ENCODE results near the gene MISP. TPM values are rescaled to one million over a fixed set of nuclear protein-coding genes. Genes with fewer than 3 reads are reported as not detected.
"Not testable (repeated sequence)": the region's sequence is repeated elsewhere in the genome, so short reads cannot be mapped to it uniquely, and the experiment has no call there.

The MISP gene
- total RNA-seq, 1 experiment from 2014 or later: 0.70 TPM

- TF ChIP-seq USF1 (CRISPR knock-in tag; IDR thresholded peaks at IDR 0.05) (no peak), ZMAT4 (CRISPR knock-in tag; IDR thresholded peaks at IDR 0.05) (no peak), NFYB (CRISPR knock-in tag; conservative IDR thresholded peaks at IDR 0.05; ENCODE audit: low read depth) (no peak), NR2C2 (CRISPR knock-in tag; IDR thresholded peaks at IDR 0.05) (no peak)
Measured at GRCh38 chr19:726993-727956, 23.6 kb upstream of the MISP start (continued).

- Mint-ChIP-seq H3K27ac (no peak overlapping the region), H3K36me3 (no peaks in the 10 kb centered on the region), H3K27me3 (ENCODE audit: low read depth) (no peaks in the 10 kb centered on the region), H3K9me3 (no peaks in the 10 kb centered on the region), H3K4me3 (no peak overlapping the region), H3K4me1 (no peaks in the 10 kb centered on the region)
- POLR2A ChIA-PET: no interaction called here
- ATAC-seq: no peak
- CTCF ChIA-PET: interaction anchor here (0.6 to 1.7 kb wide), 2 partner anchors 24 to 275 kb away, joined by 3 to 4 read pairs; no protein-coding TSS in a partner anchor
- no peak for DNase-seq (ENCODE audit: low spot score)
- TF ChIP-seq AFF4 (CRISPR knock-in tag; IDR thresholded peaks at IDR 0.05; ENCODE audit: borderline replicate concordance) (no peak), ZNF425 (CRISPR knock-in tag; conservative IDR thresholded peaks at IDR 0.05) (no peak), ZNF138 (CRISPR knock-in tag; conservative IDR thresholded peaks at IDR 0.05) (no peak), ESRRA (CRISPR knock-in tag; IDR thresholded peaks at IDR 0.05; ENCODE audit: borderline replicate concordance) (no peak), ZBTB21 (CRISPR knock-in tag; IDR thresholded peaks at IDR 0.05; ENCODE audit: borderline replicate concordance) (no peak), PRRX2 (CRISPR knock-in tag; IDR thresholded peaks at IDR 0.05) (no peak), ATF3 (CRISPR knock-in tag; conservative IDR thresholded peaks at IDR 0.05) (no peak), ZNF317 (CRISPR knock-in tag; IDR thresholded peaks at IDR 0.05; ENCODE audit: borderline replicate concordance, low read depth) (no peak)
Measured at GRCh38 chr19:728011-728410, 22.9 kb upstream of the MISP start.

- H3K36me3 Mint-ChIP-seq; CTCF ChIA-PET; H3K27ac Mint-ChIP-seq; H3K9me3 Mint-ChIP-seq; ATAC-seq; H3K4me1 Mint-ChIP-seq; POLR2A ChIA-PET; H3K4me3 Mint-ChIP-seq; DNase-seq (ENCODE audit: low spot score); H3K27me3 Mint-ChIP-seq (ENCODE audit: low read depth): not testable (repeated sequence)
Measured at GRCh38 chr19:729564-729963, 21.3 kb upstream of the MISP start.
